HPDE6-E6E7 (cell line): ENCODE data around the gene SOX4.

Experiments used
- DNase-seq: peaks from one replicate; pipeline ENCODE4 v3.0.0; 2011; ENCODE audit warnings: missing footprints; ENCODE audit errors: extremely low spot score

Gene SOX4

GRCh38 chr6:21613809-21614208 lies 20.3 kb downstream of the SOX4 start:
- DNase-seq, result no peak

DNA sequence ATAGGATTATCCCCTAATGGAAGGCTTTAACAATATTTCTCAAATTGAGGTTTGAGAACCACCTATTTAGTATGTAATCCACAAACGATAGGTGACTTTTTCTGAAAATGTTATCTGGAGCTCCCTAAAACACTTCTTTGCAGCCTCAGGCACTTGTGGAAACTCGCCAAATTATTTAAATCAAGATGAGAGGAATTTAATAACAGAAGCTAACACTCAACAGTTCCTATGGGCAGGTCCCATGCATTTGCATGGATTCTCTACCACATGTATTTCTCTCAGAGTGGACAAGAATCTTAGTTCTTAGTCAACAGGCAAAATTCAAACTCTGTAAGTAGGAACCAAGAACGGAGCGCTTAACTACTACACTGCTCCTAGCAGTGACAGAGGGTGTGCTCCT lies 20.7 kb downstream of the SOX4 start:
- DNase-seq, result no peak

GRCh38 chr6:21615504-21615903 lies 22.0 kb downstream of the SOX4 start:
- DNase-seq, result no peak

- DNase-seq, result no peak
These were observed 22.5 kb downstream of the SOX4 start for GRCh38 chr6:21616005-21616404.

GRCh38 chr6:21625642-21626041 lies 32.1 kb downstream of the SOX4 start:
- no peak for DNase-seq

GRCh38 chr6:21626756-21627155 lies 33.2 kb downstream of the SOX4 start:
- DNase-seq, result no peak

DNA sequence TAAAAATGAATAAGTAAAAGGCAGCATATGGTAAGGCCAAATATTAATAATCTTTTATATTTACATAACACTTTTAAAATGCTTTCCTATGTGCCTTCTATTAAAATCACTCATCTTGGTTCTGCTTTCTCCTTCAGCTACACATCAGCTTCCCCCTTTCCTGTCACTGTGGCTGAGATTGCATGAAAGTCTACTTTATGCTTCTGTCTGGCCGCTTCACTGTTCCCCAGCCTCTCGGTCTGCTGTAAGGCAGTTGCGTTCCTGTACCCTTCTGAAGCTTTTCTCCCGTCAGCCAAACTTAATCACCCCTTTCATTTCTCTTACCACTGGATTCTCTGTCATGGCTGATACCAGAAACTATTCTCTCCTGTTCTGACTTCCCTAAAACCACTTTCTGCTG lies 34.6 kb downstream of the SOX4 start:
- DNase-seq, result no peak

GRCh38 chr6:21633511-21634109 lies 40.1 kb downstream of the SOX4 start:
- no peak for DNase-seq

- peak; percentile 71 for DNase-seq
These were observed 41.0 kb downstream of the SOX4 start for GRCh38 chr6:21634582-21634981.

GRCh38 chr6:21636876-21637275 lies 43.3 kb downstream of the SOX4 start:
- DNase-seq, result no peak

DNA sequence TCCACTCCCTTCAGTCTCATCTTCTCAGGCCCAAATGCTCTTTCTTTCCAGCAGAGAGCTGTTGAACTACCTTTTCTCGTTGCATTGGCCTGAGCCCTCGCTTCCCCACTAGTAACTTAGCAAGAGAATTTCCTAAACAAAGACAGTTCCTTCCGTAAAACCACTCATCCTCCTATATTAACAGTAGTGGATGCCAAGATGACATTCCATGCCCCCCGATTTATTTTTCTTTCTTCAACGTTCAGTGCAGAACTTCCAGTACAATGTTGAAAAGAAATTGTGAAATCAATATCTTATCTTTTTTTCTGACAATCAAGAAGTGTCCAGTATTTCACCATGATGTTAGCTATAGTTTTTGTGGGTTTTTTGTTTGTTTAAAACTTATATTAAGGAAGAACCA lies 45.8 kb downstream of the SOX4 start:
- DNase-seq, result no peak
